Left ventricle myocardium inferior (tissue), 1 donor: ENCODE measurements around the gene TTI1. TPM values are rescaled to one million over a fixed set of nuclear protein-coding genes. Genes with fewer than 3 reads are reported as not detected.
"Not testable (repeated sequence)": the region's sequence is repeated elsewhere in the genome, so short reads cannot be mapped to it uniquely, and the experiment has no call there.

Source experiments
- DNase-seq: peaks from one replicate; pipeline ENCODE4 v3.0.0-alpha.2; 2020
- H3K27ac ChIP-seq: fragments of 200-600 bp; replicated peaks from 2 replicates; pipeline ENCODE4 v1.8.0; 2021
- H3K27me3 ChIP-seq: fragments of 200-600 bp; 2 replicates; pipeline ENCODE4 v1.8.0; 2021; ENCODE audit warnings: low read depth
- H3K36me3 ChIP-seq: fragments of 200-600 bp; 2 replicates; pipeline ENCODE4 v1.8.0; 2021
- H3K4me1 ChIP-seq: fragments of 200-600 bp; 2 replicates; pipeline ENCODE4 v1.8.0; 2021
- H3K4me3 ChIP-seq: fragments of 200-600 bp; 2 replicates; pipeline ENCODE4 v1.8.0; 2021; ENCODE audit warnings: mild to moderate bottlenecking, moderate library complexity
- H3K9me3 ChIP-seq: fragments of 200-600 bp; replicated peaks from 2 replicates; pipeline ENCODE4 v1.8.0; 2021
- intact Hi-C: fragments of 100-400 bp; cut with micrococcal nuclease; formaldehyde crosslinking; loops from one replicate; pipeline ENCODE4 v1.11.0; 2022
- total RNA-seq: library from RNA; stranded (reverse); fragmentation: NEBNext Ultra II Directional; extraction: Animal tissue kit (Norgen Biotek cat#: 25700); gene quantifications from one replicate; pipeline ENCODE4 v1.2.1, GENCODE V29; 2021
- TF ChIP-seq, protein P1 (sequence below): fragments of 200-600 bp; IDR thresholded peaks from 2 replicates; pipeline ENCODE4 v1.8.0; 2021; ENCODE audit warnings: antibody characterized with exemption, mild to moderate bottlenecking, borderline replicate concordance
- donor health status: DM: no; HTN: yes; CAD: no; lungs with severe emphysema.

TTI1 gene
- total RNA-seq, 1 donor from 2014 or later: 12.1 TPM

DNA sequence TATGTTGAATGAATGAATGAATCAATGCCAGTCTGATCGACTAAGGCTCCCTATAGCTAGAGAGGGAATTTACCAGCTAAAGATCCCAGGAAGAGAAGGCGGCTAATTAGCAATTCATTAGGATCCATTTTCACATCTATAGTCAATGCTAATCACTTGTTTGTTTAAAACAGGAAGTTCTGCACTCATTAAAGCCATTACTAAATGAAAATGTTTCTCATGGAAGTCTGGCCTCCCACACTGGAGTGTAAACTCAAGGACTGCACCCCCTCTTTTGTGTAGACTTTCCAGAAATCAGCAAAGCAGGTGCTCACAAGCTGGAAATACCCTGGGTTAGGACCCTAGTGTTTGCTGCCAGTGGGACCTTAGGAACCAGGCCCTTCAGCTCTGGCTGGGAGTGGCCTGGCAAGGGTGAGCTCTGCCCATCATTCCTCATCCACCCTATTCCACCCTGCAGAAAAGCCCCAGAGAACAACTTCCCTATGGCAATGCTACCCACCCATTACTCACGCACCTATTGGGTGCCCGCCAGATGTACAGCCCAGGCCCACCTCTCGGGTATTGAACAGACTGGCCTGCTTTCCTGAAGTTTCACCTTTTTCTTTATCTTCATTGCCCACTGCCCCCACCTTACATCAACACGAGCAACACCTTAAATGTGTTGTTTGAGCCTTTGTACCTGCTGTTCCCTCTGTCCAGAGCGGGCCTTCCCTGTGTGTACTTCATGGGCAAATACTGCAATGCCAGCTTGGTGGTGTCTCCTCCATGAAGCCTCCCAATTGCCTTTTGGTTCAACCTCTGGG lies 60.8 kb downstream of the TTI1 start:
- Histone ChIP-seq H3K9me3 (peaks cover 12% of the 10 kb centered on the region), H3K4me1 (peaks cover 9% of the 10 kb centered on the region), H3K27ac (no peak overlapping the region), H3K36me3 (no peaks in the 10 kb centered on the region), H3K27me3 (no peaks in the 10 kb centered on the region), H3K4me3 (no peak overlapping the region)
- intact Hi-C loops: no loop called here
- TF ChIP-seq, protein P1, sequence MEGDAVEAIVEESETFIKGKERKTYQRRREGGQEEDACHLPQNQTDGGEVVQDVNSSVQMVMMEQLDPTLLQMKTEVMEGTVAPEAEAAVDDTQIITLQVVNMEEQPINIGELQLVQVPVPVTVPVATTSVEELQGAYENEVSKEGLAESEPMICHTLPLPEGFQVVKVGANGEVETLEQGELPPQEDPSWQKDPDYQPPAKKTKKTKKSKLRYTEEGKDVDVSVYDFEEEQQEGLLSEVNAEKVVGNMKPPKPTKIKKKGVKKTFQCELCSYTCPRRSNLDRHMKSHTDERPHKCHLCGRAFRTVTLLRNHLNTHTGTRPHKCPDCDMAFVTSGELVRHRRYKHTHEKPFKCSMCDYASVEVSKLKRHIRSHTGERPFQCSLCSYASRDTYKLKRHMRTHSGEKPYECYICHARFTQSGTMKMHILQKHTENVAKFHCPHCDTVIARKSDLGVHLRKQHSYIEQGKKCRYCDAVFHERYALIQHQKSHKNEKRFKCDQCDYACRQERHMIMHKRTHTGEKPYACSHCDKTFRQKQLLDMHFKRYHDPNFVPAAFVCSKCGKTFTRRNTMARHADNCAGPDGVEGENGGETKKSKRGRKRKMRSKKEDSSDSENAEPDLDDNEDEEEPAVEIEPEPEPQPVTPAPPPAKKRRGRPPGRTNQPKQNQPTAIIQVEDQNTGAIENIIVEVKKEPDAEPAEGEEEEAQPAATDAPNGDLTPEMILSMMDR: no peak
- DNase-seq: no peak

DNA sequence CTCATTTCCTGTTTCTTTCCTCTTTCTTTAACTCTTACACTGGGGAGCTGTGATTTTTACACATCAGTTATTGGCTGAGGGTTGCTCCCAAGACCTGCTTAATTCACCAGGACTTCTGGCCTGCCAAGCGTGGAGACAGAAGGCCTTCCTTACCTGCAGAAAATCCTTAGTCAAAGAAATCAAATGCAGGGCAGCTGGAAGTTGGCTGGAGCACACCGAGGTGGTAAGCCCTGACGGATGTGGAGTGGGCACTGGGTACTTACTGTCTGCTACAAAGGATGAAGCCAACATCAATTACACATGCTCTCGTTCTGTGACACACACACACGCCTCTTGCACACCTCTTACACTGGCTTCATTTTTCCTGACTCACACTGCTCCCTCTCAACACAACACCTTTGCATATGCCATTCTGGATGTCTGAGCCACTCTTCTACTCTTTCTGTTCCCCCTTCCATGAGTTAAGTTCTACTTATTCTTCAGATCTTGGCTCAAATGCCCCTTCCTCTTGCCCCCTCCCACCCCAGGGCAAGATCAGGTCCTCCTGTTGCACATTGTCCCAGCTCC lies 61.6 kb downstream of the TTI1 start:
- intact Hi-C loops: no loop called here

DNA sequence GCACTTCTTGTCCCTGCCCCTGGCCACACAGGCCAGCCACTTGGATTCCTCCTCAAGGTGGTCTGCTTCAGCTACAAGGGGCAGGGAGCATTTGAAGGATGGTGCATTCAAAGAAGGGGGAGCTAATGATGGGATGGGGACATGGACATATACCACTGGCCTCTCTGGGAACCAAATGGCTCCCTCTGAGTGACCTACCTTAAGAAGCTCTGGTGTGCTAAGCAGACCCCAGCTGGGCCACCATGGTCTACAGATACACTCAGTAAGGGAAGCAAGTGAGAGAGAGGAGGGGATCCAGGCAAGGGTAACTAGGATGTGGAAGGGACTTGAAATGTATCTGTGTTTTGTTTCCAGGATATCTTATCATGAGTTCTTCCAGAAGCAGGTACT lies 62.4 kb downstream of the TTI1 start:
- Histone ChIP-seq H3K4me1 (peaks cover 9% of the 10 kb centered on the region), H3K27ac (no peak overlapping the region), H3K9me3 (peaks cover 19% of the 10 kb centered on the region), H3K27me3 (no peaks in the 10 kb centered on the region), H3K4me3 (no peak overlapping the region), H3K36me3 (no peaks in the 10 kb centered on the region)
- TF ChIP-seq, protein P1: no peak
- intact Hi-C loops: no loop called here
- no peak for DNase-seq

More for the DNA sequence above, 61.6 kb downstream of the TTI1 start:
- TF ChIP-seq, protein P1: no peak
- Histone ChIP-seq H3K4me1 (peaks cover 9% of the 10 kb centered on the region), H3K4me3 (no peak overlapping the region), H3K36me3 (no peaks in the 10 kb centered on the region), H3K9me3 (peaks cover 19% of the 10 kb centered on the region), H3K27ac (no peak overlapping the region), H3K27me3 (no peaks in the 10 kb centered on the region)
- DNase-seq: no peak

DNA sequence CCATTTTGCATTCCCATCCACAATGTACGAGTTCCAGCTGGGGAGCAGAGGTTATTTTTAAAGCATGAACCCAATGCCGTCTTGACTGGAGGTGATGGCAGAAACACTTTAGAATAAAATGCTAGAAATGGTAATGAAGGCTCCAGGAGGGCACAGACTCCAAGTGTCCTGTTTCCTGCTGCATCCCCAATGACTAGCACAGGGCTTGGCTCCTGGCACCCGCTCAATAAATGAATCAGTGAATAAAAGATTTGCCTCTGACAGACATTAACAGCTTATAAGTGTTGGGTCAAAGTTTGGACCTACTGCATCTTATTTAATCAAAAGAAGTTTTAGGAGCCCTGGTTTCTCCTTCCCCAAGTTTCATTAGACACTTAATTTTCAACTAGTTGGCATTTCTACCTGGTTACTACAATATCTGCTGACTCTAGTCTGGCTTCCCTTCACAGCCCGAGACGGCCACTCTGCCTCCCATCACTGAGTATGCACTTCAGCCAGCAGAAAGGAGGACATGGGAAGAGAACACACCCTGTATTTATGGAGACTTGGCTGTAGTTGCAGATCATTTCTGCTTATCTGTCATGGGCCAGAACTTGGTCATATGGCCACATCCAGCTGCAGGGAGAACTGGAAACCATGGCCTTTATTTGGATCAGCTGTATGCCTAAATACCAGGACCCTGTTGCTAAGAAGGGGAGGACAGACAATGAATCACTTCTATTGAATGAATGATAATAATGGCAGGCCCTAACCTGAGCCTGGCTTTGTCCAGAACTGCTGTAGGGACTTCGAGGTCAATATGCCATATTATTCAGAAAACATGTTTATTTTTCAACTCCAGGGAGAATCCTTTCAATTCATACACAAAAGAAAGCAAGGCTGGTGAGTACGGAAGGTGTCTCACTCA lies 63.1 kb downstream of the TTI1 start:
- TF ChIP-seq, protein P1: no peak
- Histone ChIP-seq H3K4me3 (no peak overlapping the region), H3K27ac (no peak overlapping the region), H3K27me3 (no peaks in the 10 kb centered on the region), H3K9me3 (peaks cover 20% of the 10 kb centered on the region), H3K4me1 (peaks cover 9% of the 10 kb centered on the region), H3K36me3 (no peaks in the 10 kb centered on the region)
- DNase-seq: no peak
- intact Hi-C loops: no loop called here

DNA sequence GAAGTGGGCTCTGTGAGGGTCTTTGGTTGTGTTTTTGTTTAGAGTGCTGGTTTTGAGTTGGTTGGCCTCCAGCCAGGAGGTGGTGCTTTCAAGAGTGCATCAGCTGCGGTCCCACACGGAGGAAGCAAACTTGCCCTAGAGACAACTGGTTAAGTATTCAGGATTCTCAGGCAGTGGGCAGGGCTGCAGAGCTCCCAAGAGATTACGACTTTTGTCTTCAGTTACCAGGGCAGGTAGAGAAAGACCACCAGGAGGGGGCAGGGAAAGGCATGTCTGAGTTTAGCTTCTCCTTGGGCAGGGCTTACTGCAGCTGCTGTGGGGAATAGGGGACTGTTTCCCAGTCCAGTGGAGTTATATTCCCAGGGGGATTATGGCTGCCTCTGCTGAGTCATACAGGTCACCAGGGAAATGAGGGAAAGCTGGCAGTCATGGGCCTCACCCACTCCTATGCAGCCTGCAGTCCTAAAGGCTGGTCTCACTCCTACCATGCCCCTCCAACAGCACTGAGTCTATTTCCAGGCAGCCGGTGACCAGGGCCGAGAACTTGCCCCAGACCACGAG lies 64.3 kb downstream of the TTI1 start:
- Histone ChIP-seq H3K4me1 (peaks cover 9% of the 10 kb centered on the region), H3K27me3 (no peaks in the 10 kb centered on the region), H3K4me3 (no peak overlapping the region), H3K36me3 (no peaks in the 10 kb centered on the region), H3K9me3 (peaks cover 26% of the 10 kb centered on the region), H3K27ac (no peak overlapping the region)
- intact Hi-C loops: no loop called here
- TF ChIP-seq, protein P1: no peak
- no peak for DNase-seq

DNA sequence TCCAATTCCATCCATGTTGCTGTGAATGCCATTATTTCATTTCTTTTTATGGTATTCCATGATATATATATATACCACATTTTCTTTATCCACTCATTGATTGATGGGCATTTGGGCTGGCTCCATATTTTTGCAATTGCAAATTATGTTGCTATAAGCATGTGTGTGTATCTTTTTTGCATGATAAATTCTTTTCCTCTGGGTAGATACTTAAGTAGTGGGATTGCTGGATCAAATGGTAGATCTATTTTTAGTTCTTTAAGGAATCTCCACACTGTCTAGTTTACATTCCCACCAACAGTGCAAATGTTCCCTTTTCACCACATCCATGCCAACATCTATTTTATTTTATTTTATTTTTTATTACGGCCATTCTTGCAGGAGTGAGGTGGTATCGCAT lies 69.8 kb downstream of the TTI1 start:
- H3K27me3 ChIP-seq, H3K4me1 ChIP-seq, DNase-seq, H3K36me3 ChIP-seq, intact Hi-C loops, H3K4me3 ChIP-seq, H3K27ac ChIP-seq: not testable (repeated sequence)
- peaks cover 33% of the 10 kb centered on the region for H3K9me3 ChIP-seq
